GM18505 (cell line): ENCODE measurements around the gene PDE8A.
"Not testable (repeated sequence)": the region's sequence is repeated elsewhere in the genome, so short reads cannot be mapped to it uniquely, and the experiment has no call there.

Experiments
- ATAC-seq: cut with Tn5 transposase; IDR thresholded peaks from one replicate; pipeline ENCODE4 v1.9.1; 2021; ENCODE audit not compliant: unreplicated experiment
- POLR2A ChIP-seq: IDR thresholded peaks from 4 replicates; pipeline ENCODE4 v1.6.1; 2011; ENCODE audit warnings: borderline replicate concordance; ENCODE audit not compliant: insufficient read depth, insufficient read length; ENCODE audit errors: extremely low read depth

Gene PDE8A

GRCh38 chr15:84987949-84988624, 6.4 kb downstream of the PDE8A start:
- no peak for TF ChIP-seq POLR2A
- no peak for ATAC-seq

GRCh38 chr15:84988909-84989644, 7.4 kb downstream of the PDE8A start:
- no peak for ATAC-seq
- TF ChIP-seq POLR2A, result no peak

GRCh38 chr15:84990507-84990906, 8.9 kb downstream of the PDE8A start:
- no peak for TF ChIP-seq POLR2A
- ATAC-seq, result no peak

- no peak for TF ChIP-seq POLR2A
- ATAC-seq, result no peak
Measured at GRCh38 chr15:84991014-84991712, 9.5 kb downstream of the PDE8A start.

- no peak for ATAC-seq
- TF ChIP-seq POLR2A, result no peak
Measured at GRCh38 chr15:84992157-84992944, 10.7 kb downstream of the PDE8A start.

GRCh38 chr15:84996055-84996454, 14.4 kb downstream of the PDE8A start:
- TF ChIP-seq POLR2A, result no peak
- no peak for ATAC-seq

GRCh38 chr15:84996714-84997113, 15.1 kb downstream of the PDE8A start:
- not testable (repeated sequence) for ATAC-seq

GRCh38 chr15:84997214-84997613, 15.6 kb downstream of the PDE8A start:
- ATAC-seq, result not testable (repeated sequence)

- ATAC-seq, result no peak
- no peak for TF ChIP-seq POLR2A
Measured at GRCh38 chr15:85000189-85000864, 18.7 kb downstream of the PDE8A start.

- TF ChIP-seq POLR2A, result no peak
- no peak for ATAC-seq
Measured at GRCh38 chr15:85000937-85001336, 19.3 kb downstream of the PDE8A start.

- no peak for ATAC-seq
- TF ChIP-seq POLR2A, result no peak
Measured at GRCh38 chr15:85002517-85002916, 20.9 kb downstream of the PDE8A start.

- TF ChIP-seq POLR2A, result no peak
- ATAC-seq, result no peak
Measured at GRCh38 chr15:85003593-85004312, 22.1 kb downstream of the PDE8A start.
